Measurements from ENCODE around the gene PEX14. TPM values are rescaled to one million over a fixed set of nuclear protein-coding genes. Genes with fewer than 3 reads are reported as not detected.

Gene PEX14
- total and polyA plus RNA-seq, 8 donors: 8.2 to 26.3 (median 12.6) TPM

DNA sequence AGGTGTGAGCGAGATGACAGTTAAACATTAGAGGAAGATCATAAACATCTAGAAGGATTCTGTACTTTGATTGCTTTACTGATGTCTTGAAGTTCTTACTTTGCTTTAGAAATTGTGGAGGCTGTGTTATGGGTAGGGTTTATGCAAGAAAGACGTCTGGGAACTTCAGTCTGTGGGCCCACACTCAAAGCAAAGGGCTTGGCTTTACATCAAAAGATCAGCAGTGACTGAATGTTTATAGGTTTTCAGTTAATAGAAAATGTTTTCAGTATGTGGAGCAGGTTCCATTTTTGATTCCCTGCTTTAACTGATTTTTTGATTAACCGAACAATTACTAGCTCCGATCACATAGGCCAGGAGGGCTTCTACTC is 31.9 kb downstream of the PEX14 start:
- 68 to 84% (median 80%) methylated on average over 4 of the region's 4 CpGs for WGBS, 5 donors
- no peaks in the 10 kb centered on the region for H3K27me3 ChIP-seq

DNA sequence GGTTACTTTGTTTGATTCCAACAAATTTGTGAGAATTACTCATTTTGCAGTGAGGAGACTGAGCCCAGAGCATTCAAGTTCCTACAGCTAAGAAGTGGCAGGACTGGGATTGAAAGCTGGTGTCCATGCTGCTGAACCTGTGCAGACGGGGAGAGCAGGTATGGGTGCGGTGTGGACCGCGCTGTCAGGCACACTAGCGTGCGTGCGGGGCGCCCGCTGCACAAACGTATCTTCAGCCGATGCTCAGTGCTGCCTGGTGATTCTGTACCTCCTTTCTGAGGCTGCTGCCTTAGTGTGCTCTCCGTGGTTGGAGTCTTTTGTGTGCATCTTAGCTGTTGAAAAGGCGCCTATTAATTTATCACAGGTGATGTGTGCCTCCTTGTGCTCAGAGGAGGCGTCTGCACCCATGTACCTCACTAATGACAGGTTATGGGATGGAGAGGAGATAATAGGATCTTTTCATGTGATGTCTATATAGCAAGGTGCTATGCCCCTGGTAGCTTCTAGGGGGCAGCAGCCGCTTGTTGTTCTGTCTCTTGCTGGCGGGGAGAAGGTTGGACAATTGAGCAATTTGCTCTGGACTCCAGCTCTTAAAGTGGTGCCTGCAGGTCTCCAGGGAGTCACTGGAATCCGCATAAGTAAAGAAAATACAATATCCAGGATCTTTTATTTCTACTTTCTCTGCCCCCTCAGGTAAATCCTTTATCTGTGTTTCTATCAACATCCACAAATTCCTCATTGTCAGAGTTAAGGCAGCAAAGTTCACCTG is 32.5 kb downstream of the PEX14 start:
- no peak for TF ChIP-seq POLR2A (IDR thresholded peaks at IDR 0.05)
- peak in 1 of 3 donors; percentile 25 for TF ChIP-seq POLR2AphosphoS5 (IDR thresholded peaks at IDR 0.05)
- no peak for TF ChIP-seq EP300 (IDR thresholded peaks at IDR 0.05)
- TF ChIP-seq, protein P1, sequence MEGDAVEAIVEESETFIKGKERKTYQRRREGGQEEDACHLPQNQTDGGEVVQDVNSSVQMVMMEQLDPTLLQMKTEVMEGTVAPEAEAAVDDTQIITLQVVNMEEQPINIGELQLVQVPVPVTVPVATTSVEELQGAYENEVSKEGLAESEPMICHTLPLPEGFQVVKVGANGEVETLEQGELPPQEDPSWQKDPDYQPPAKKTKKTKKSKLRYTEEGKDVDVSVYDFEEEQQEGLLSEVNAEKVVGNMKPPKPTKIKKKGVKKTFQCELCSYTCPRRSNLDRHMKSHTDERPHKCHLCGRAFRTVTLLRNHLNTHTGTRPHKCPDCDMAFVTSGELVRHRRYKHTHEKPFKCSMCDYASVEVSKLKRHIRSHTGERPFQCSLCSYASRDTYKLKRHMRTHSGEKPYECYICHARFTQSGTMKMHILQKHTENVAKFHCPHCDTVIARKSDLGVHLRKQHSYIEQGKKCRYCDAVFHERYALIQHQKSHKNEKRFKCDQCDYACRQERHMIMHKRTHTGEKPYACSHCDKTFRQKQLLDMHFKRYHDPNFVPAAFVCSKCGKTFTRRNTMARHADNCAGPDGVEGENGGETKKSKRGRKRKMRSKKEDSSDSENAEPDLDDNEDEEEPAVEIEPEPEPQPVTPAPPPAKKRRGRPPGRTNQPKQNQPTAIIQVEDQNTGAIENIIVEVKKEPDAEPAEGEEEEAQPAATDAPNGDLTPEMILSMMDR (IDR thresholded peaks at IDR 0.05): peak in 5 of 7 experiments; percentile 65 to 81 (median 72)
- intact Hi-C loops (cut with DNase I; ENCODE audit: low total_unique reads): loop anchor here (5.0 kb wide), 1 partner anchor 360 kb away; no protein-coding TSS in a partner anchor
- peak; percentile 61 to 85 for DNase-seq
- H3K27me3 ChIP-seq: no peaks in the 10 kb centered on the region
- H3K9me3 ChIP-seq: no peaks in the 10 kb centered on the region
- no peaks in the 10 kb centered on the region for H3K36me3 ChIP-seq
- no peak overlapping the region for H3K27ac ChIP-seq
- H3K4me3 ChIP-seq: no peak overlapping the region
- H3K4me1 ChIP-seq: peaks cover 19 to 61% (median 43%) of the 10 kb centered on the region in 4 donors
- WGBS, 5 donors: 60 to 72% (median 68%) methylated on average over 9 to 17 of the region's 17 CpGs

More for the DNA sequence above, 31.9 kb downstream of the PEX14 start:
- no peaks in the 10 kb centered on the region for H3K36me3 ChIP-seq
- no peaks in the 10 kb centered on the region for H3K9me3 ChIP-seq
- no peak overlapping the region for H3K27ac ChIP-seq
- DNase-seq: no peak
- H3K4me3 ChIP-seq: no peak overlapping the region
- TF ChIP-seq, protein P1 (IDR thresholded peaks at IDR 0.05): no peak
- TF ChIP-seq EP300 (IDR thresholded peaks at IDR 0.05) (no peak), POLR2AphosphoS5 (IDR thresholded peaks at IDR 0.05) (no peak), POLR2A (IDR thresholded peaks at IDR 0.05) (no peak)
- intact Hi-C loops (cut with DNase I; ENCODE audit: low total_unique reads): loop anchor here (5.0 kb wide), 1 partner anchor 361 kb away; no protein-coding TSS in a partner anchor
- H3K4me1 ChIP-seq: peaks cover 19 to 56% (median 39%) of the 10 kb centered on the region in 4 donors

DNA sequence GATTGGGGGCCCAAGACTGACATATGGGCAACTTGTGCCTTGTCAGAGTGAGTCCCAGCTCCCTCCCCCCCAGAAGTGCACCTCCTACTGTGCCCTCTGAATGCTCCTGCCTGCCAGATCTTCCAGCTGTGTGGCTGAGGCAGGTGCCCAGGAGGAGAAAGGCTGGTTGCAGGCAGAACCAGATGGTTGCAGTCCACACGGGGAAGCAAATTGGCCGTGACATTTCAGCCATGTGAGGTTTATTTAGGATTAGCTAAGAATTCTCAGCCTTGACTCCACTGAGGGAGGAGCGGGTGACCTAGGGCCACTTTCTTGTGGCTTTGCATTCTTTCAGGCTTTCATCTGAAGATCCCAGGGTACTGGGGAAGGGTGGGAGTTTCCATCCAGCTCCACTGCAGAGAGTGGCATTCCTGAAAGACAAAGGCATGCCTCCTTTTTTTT is 33.8 kb downstream of the PEX14 start:
- no peaks in the 10 kb centered on the region for H3K27me3 ChIP-seq
- peaks cover 19 to 63% (median 42%) of the 10 kb centered on the region in 4 donors for H3K4me1 ChIP-seq
- WGBS, 5 donors: 42 to 74% (median 61%) methylated on average over 3 of the region's 3 CpGs
- TF ChIP-seq POLR2A (IDR thresholded peaks at IDR 0.05) (no peak), EP300 (IDR thresholded peaks at IDR 0.05) (no peak), POLR2AphosphoS5 (IDR thresholded peaks at IDR 0.05) (no peak)
- TF ChIP-seq, protein P1 (IDR thresholded peaks at IDR 0.05): no peak
- no peak overlapping the region for H3K27ac ChIP-seq
- no peak overlapping the region for H3K4me3 ChIP-seq
- peak in 1 of 2 donors; percentile 30 for DNase-seq
- intact Hi-C loops (cut with DNase I; ENCODE audit: low total_unique reads): loop anchor here (5.0 kb wide), 1 partner anchor 359 kb away; no protein-coding TSS in a partner anchor
- no peaks in the 10 kb centered on the region for H3K9me3 ChIP-seq
- H3K36me3 ChIP-seq: no peaks in the 10 kb centered on the region

DNA sequence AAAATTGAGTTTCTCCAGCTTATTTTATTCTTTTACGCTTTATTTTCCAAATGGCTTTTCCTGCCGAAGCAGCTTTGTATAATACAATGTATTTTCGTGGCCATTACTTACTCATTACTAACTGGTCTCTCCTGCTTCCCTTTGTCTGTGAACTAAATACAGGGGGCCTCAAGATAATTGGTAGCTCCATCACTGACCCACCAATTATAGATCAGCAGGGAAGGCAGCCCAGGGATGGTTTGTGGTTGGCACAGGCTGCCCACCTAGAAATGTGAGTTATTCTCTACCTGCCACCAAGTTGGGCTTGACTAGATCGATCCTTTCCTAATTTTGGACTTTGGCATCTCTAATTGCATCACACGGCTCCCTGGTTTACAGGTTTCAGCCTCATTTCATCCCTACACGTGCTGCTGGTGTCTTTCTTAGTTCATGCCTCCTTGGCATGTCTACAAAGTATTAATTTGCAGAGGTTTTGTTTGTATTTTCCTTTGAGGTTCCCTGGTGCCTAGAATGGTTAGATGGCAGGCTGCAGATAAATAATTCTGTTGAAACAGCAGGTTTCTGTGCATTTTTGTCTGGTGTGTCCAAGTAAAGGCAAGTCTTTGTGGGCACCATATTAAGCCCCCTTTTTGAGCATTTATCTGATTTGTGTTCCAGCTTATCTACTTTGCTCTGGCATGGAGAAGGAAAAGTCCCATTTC is 35.2 kb downstream of the PEX14 start:
- no peaks in the 10 kb centered on the region for H3K9me3 ChIP-seq
- H3K27me3 ChIP-seq: no peaks in the 10 kb centered on the region
- H3K4me3 ChIP-seq: no peak overlapping the region
- peak overlapping the region; percentile 39 to 70 (median 59) for H3K27ac ChIP-seq
- TF ChIP-seq POLR2AphosphoS5 (IDR thresholded peaks at IDR 0.05) (no peak), POLR2A (IDR thresholded peaks at IDR 0.05) (no peak), EP300 (IDR thresholded peaks at IDR 0.05) (no peak)
- TF ChIP-seq, protein P1 (IDR thresholded peaks at IDR 0.05): no peak
- intact Hi-C loops (cut with DNase I; ENCODE audit: low total_unique reads): loop anchor here (5.0 kb wide), 1 partner anchor 357 kb away; no protein-coding TSS in a partner anchor
- 59 to 70% (median 66%) methylated on average over 6 of the region's 6 CpGs for WGBS, 5 donors
- peaks cover 19 to 77% (median 53%) of the 10 kb centered on the region in 4 donors for H3K4me1 ChIP-seq
- H3K36me3 ChIP-seq: no peaks in the 10 kb centered on the region
- DNase-seq: no peak
